Testis (tissue), 3 donors: ENCODE measurements around the gene RSAD1. TPM values are rescaled to one million over a fixed set of nuclear protein-coding genes. Genes with fewer than 3 reads are reported as not detected.

Experiments used
- DNase-seq: peaks from one replicate; pipeline ENCODE4 v3.0.0-alpha.2; 2019
- H3K27ac ChIP-seq, 2 donors: fragments of 200-600 bp; sonication (generic); one replicate each; pipeline ENCODE4 v1.5.1; 2019
- H3K27me3 ChIP-seq: fragments of 200-600 bp; sonication (generic); one replicate; pipeline ENCODE4 v1.5.1; 2019
- H3K36me3 ChIP-seq: fragments of 200-600 bp; sonication (generic); one replicate; pipeline ENCODE4 v1.5.1; 2017; ENCODE audit warnings: low read depth; ENCODE audit errors: missing control alignments
- H3K4me1 ChIP-seq: fragments of 200-600 bp; sonication (generic); one replicate; pipeline ENCODE4 v1.5.1; 2019
- H3K4me3 ChIP-seq, 2 donors: fragments of 200-600 bp; sonication (generic); one replicate each; pipeline ENCODE4 v1.5.1; 2017 to 2019
- H3K9me3 ChIP-seq: fragments of 200-600 bp; sonication (generic); one replicate; pipeline ENCODE4 v1.5.1; 2017
- CTCF ChIP-seq, 3 experiments: fragments of 450-650 bp in 2 of 3; fragments of 200-600 bp in 1 of 3; sonication (generic) in 1 of 3; IDR thresholded peaks; one replicate each; pipeline ENCODE4 v1.5.1; 2016 to 2019; ENCODE audit warnings: antibody characterized with exemption in 3 of 3, mild to moderate bottlenecking in 2 of 3, moderate library complexity in 1 of 3
- POLR2A ChIP-seq: fragments of 450-650 bp; IDR thresholded peaks from one replicate; pipeline ENCODE4 v1.6.1; 2017; ENCODE audit warnings: antibody characterized with exemption, mild to moderate bottlenecking, moderate library complexity
- WGBS, 2 donors: methylation state at CpG; one replicate each; pipeline ENCODE4 v1.1.5; 2018; 5-methylcytosine and 5-hydroxymethylcytosine counted together
- intact Hi-C: fragments of 100-400 bp; cut with DNase I; formaldehyde crosslinking; loops from one replicate; pipeline ENCODE4 v1.15.1; 2023; ENCODE audit warnings: low total_unique reads
- polyA plus RNA-seq: library from polyadenylated mRNA; stranded (reverse); fragments of 350-450 nt; fragmentation: Illumina TruSeq; extraction: RNeasy Lipid Tissue Mini Kit (QIAGEN cat#74804); gene quantifications from one replicate; pipeline ENCODE4 v1.2.3, GENCODE V29; 2014; ENCODE audit warnings: low read depth, low replicate concordance; ENCODE audit not compliant: insufficient read depth
- total RNA-seq, 2 donors: library from RNA; depleted of rRNA; stranded (reverse); fragments of >200 nt; gene quantifications; one replicate each; pipeline ENCODE4 v1.2.3, GENCODE V29; 2016

Gene RSAD1
- total and polyA plus RNA-seq, 3 donors from 2014 or later: 25.3 to 38.0 (median 35.7) TPM

GRCh38 chr17:50531428-50532025 lies 52.9 kb downstream of the RSAD1 start:
- no peak for DNase-seq
- peaks cover 41% of the 10 kb centered on the region for H3K4me1 ChIP-seq
- H3K9me3 ChIP-seq: no peaks in the 10 kb centered on the region
- 68 to 82% methylated on average over 6 of the region's 6 CpGs for WGBS, 2 donors
- TF ChIP-seq CTCF (IDR thresholded peaks at IDR 0.05) (no peak), POLR2A (no peak)
- H3K27me3 ChIP-seq: no peaks in the 10 kb centered on the region
- intact Hi-C loops: no loop called here
- no peak overlapping the region for H3K4me3 ChIP-seq
- H3K36me3 ChIP-seq: no peaks in the 10 kb centered on the region
- H3K27ac ChIP-seq: no peak overlapping the region

GRCh38 chr17:50532452-50533024 lies 53.9 kb downstream of the RSAD1 start, which contains the start of gene EPN3:
EPN3 (plus strand) TSS chr17:50532735; CDS start chr17:50536557, 3,822 bp downstream.
- intact Hi-C loops: no loop called here
- WGBS, 2 donors: 15 to 33% methylated on average over 5 to 20 of the region's 21 CpGs
- TF ChIP-seq CTCF (IDR thresholded peaks at IDR 0.05) (no peak), POLR2A (no peak)
- no peak for DNase-seq
- Histone ChIP-seq H3K4me3 (peak within 1 kb of the TSS in 1 of 2 donors; percentile 10), H3K4me1 (peaks cover 41% of the 10 kb centered on the region), H3K27ac (no peak within 1 kb of the TSS), H3K9me3 (no peaks in the 10 kb centered on the region), H3K27me3 (no peaks in the 10 kb centered on the region), H3K36me3 (no peaks in the 10 kb centered on the region)

GRCh38 chr17:50533185-50533584 lies 54.5 kb downstream of the RSAD1 start:
- H3K36me3 ChIP-seq: no peaks in the 10 kb centered on the region
- 23 to 31% methylated on average over 2 to 5 of the region's 5 CpGs for WGBS, 2 donors
- H3K27me3 ChIP-seq: no peaks in the 10 kb centered on the region
- DNase-seq: no peak
- no peak overlapping the region for H3K4me3 ChIP-seq
- peaks cover 43% of the 10 kb centered on the region for H3K4me1 ChIP-seq
- H3K27ac ChIP-seq: no peak overlapping the region
- TF ChIP-seq POLR2A (no peak), CTCF (IDR thresholded peaks at IDR 0.05) (no peak)
- no peaks in the 10 kb centered on the region for H3K9me3 ChIP-seq
- intact Hi-C loops: no loop called here

- no peak overlapping the region for H3K4me3 ChIP-seq
- intact Hi-C loops: no loop called here
- H3K27ac ChIP-seq: peak overlapping the region in 1 of 2 donors; percentile 33
- no peak for TF ChIP-seq CTCF (IDR thresholded peaks at IDR 0.05)
- no peak for TF ChIP-seq POLR2A
- WGBS, 2 donors: 12 to 31% methylated on average over 17 of the region's 17 CpGs
- H3K36me3 ChIP-seq: no peaks in the 10 kb centered on the region
- H3K27me3 ChIP-seq: no peaks in the 10 kb centered on the region
- peak; percentile 97 for DNase-seq
- no peaks in the 10 kb centered on the region for H3K9me3 ChIP-seq
- H3K4me1 ChIP-seq: peaks cover 49% of the 10 kb centered on the region
Measured at GRCh38 chr17:50533720-50534148, 55.1 kb downstream of the RSAD1 start.
